LNCAP (cell line): Measurements from ENCODE around the gene CST9L.

ENCODE experiments used
- CTCF ChIP-seq: fragments of 450-650 bp; IDR thresholded peaks from 2 replicates; pipeline ENCODE4 v1.5.1; 2017; ENCODE audit warnings: mild to moderate bottlenecking

CST9L gene

GRCh38 chr20:23606652-23607049, 38.4 kb upstream of the CST9L start:
- peak; percentile 92 for TF ChIP-seq CTCF

DNA sequence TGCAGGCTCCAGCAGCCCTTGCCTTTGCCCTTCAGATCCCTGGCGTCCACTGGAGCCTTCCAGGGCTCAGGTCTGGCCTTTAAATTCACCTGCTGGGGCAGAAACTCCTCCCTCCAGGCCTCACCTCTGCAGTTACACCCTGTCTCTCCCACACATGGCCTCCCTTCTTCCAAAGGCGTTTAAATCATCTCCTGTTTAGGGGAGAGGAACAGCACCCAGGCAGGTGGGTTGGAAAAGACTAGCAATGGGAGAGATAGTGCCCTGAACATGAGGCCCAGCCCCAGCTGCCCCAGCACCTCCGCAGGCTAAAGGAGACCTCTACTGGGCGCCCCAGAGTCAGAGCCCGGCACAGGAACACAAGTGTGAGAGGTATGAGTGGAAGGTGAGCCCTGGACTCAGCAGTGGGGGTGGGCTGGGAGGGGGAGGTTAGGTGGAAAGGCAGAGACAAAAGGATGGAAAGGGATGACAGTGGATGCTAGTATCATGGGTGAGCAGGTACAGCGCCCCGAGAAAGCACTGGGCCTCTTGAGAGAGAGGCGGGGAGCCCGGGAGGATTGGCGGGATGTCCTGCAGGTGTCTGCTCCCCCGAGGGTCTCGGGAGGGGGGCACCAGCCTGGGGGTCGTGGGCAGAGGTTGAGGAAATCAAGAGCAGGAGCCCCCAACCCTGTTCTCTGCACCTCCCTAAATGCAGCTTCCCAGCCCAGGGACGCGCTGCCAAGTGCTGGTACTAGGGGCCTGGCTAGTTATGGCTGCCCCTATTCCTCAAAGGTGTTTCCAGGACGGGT, 37.8 kb upstream of the CST9L start, which contains the start of gene CST9:
TSS of gene CST9 (minus strand) at position 51 of the 785 bp plus-strand sequence. CDS start 53 bp downstream, outside the sequence.
- no peak for TF ChIP-seq CTCF

GRCh38 chr20:23604306-23604705, 36.0 kb upstream of the CST9L start:
- no peak for TF ChIP-seq CTCF

DNA sequence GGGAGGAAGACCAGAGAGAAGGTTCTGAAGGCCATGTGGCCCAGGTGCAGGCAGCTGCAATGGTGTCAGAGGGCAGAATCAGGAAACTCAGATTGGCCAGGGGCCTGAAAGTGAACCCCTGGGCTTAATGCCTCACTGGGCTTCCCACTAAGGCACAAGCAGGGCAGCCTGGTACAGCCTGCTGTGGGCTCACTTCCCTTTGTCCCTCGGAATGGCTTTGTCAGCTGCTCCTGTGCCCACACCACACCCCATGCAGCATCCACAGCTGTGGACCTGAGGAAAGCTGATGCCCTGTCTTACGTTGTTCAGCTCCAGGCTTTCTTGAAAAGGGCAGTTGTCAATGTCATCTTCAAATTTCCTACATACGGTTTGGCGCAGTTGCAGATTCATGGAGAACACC, 35.0 kb upstream of the CST9L start:
- no peak for TF ChIP-seq CTCF

DNA sequence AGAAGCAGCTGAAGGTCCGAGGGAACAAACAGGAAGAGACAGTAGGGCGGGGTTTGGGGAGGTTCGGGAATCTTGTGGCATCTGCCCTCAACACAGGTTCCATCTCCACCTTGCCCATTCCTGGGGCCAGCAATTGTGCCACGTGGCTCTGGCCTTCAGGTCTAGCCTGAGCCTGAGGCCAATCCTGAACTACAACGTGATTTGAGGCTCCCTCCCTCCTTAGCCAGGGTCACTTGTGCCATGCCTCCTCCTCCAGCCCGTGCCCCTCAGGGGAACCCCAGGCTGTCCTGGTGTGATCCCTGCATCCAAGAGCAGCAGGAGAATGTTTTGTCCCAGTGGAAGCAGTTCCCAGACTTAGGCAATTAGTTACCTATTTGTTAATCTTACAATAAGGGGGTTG, 34.4 kb upstream of the CST9L start:
- no peak for TF ChIP-seq CTCF

GRCh38 chr20:23602241-23602640, 34.0 kb upstream of the CST9L start:
- no peak for TF ChIP-seq CTCF

DNA sequence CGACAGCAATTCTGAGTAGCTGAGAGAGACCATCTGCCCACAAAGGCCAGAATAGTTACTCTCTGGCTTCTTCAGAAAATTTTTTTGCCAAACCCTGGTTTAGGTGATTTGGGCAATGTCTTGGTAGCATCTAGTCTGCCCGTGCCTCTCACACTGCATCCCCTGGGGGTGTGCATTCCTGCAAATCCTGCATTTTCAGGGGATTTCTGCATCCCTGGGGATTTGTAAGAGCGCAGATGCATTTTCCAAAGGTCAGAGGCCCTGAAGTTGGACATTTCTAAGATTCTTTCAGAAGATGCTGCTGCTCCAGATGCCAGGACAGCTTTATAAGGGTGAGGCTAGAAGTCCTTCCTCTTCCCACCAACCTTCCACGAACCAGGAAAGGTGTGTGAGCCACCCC, 33.4 kb upstream of the CST9L start:
- no peak for TF ChIP-seq CTCF

DNA sequence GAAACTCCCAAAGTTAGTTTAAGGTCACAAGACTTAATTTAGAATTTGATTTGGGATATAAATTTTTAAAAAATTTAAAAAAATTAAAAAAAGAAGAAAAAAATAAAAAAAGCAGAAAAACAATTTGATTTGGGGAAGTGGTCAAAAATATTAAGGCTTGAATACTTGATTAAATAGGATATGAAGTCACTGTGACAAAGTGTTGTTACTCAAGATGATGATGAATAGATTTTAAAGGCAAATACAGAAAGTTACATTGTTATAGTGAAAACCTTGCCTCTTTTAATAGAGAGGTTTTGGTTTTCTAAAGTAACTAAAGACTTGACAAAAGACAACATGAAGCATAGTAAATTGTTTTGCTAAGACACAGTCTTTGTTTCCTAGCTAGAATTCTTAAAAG, 30.2 kb upstream of the CST9L start:
- TF ChIP-seq CTCF = no peak
